Fibroblast of lung (primary cell): Measurements from ENCODE around the gene BARX2. TPM values are rescaled to one million over a fixed set of nuclear protein-coding genes. Genes with fewer than 3 reads are reported as not detected.
A peak's percentile ranks its signal among the peaks of the same experiment; 100 is the strongest.

Experiments
- DNase-seq, 2 donors: peaks; one replicate each; pipeline versions ENCODE4 v3.0.0 to v3.0.0-alpha.2; 2010; ENCODE audit warnings: low read depth in 2 of 2
- H2AFZ ChIP-seq: 2 replicates; pipeline ENCODE4 v1.5.1; 2012; ENCODE audit warnings: low read length, control low read depth, inconsistent platforms
- H3K27ac ChIP-seq: 2 replicates; pipeline ENCODE4 v1.5.1; 2011; ENCODE audit warnings: low read length, control low read depth; ENCODE audit not compliant: insufficient read depth
- H3K27me3 ChIP-seq: 2 replicates; pipeline ENCODE4 v1.5.1; 2011; ENCODE audit warnings: mild to moderate bottlenecking, low read length; ENCODE audit not compliant: control insufficient read depth, insufficient read depth
- H3K36me3 ChIP-seq: 2 replicates; pipeline ENCODE4 v1.5.1; 2011; ENCODE audit warnings: low read length; ENCODE audit not compliant: control insufficient read depth, insufficient read depth
- H3K4me1 ChIP-seq: 2 replicates; pipeline ENCODE4 v1.5.1; 2011; ENCODE audit warnings: low read length; ENCODE audit not compliant: control insufficient read depth, insufficient read depth; ENCODE audit errors: extremely low read depth
- H3K4me2 ChIP-seq: 2 replicates; pipeline ENCODE4 v1.5.1; 2011; ENCODE audit warnings: low read length, control low read depth; ENCODE audit not compliant: insufficient read depth; ENCODE audit errors: extremely low read depth
- H3K4me3 ChIP-seq, 4 experiments: fragments of 200-600 bp in 1 of 4; sonication (generic) in 1 of 4; replicated peaks in 1 of 4; 2 replicates each; pipeline ENCODE4 v1.5.1; 2011 to 2016; ENCODE audit warnings: low read length in 4 of 4, low read depth in 3 of 4, mild to moderate bottlenecking in 3 of 4, control low read depth in 2 of 4, inconsistent platforms in 1 of 4, mixed read lengths in 1 of 4; ENCODE audit not compliant: insufficient read depth in 1 of 4; ENCODE audit errors: control extremely low read depth in 1 of 4
- H3K79me2 ChIP-seq: 2 replicates; pipeline ENCODE4 v1.5.1; 2012; ENCODE audit warnings: mild to moderate bottlenecking, low read length, inconsistent platforms; ENCODE audit not compliant: control insufficient read depth, insufficient read depth
- H3K9ac ChIP-seq: 2 replicates; pipeline ENCODE4 v1.5.1; 2011; ENCODE audit warnings: mild to moderate bottlenecking, low read length, control low read depth; ENCODE audit not compliant: insufficient read depth
- H3K9me3 ChIP-seq: 2 replicates; pipeline ENCODE4 v1.5.1; 2012; ENCODE audit warnings: low read depth, low read length; ENCODE audit not compliant: control insufficient read depth, insufficient read depth
- H4K20me1 ChIP-seq: 2 replicates; pipeline ENCODE4 v1.5.1; 2011; ENCODE audit warnings: low read length; ENCODE audit not compliant: control insufficient read depth, insufficient read depth; ENCODE audit errors: extremely low read depth
- CTCF ChIP-seq, 2 donors: IDR thresholded peaks in 1 of 2; conservative IDR thresholded peaks in 1 of 2; 1 replicate in 1 of 2; 2 replicates in 1 of 2; pipeline ENCODE4 v1.5.1; 2011 to 2012; ENCODE audit warnings: low read length in 2 of 2, control low read depth in 1 of 2, inconsistent platforms in 1 of 2, low read depth in 1 of 2, mild to moderate bottlenecking in 1 of 2
- EZH2 ChIP-seq: IDR thresholded peaks from 2 replicates; pipeline ENCODE4 v1.5.1; 2012; ENCODE audit warnings: low read length, control low read depth, mild to moderate bottlenecking; ENCODE audit errors: missing control alignments
- polyA plus RNA-seq, 2 donors: library from polyadenylated mRNA; depleted of rRNA in 1 of 2; stranded (reverse) in 1 of 2; unstranded in 1 of 2; fragments of >200 nt; gene quantifications; 2 replicates each; pipeline ENCODE4 v1.2.1, GENCODE V29; 2011 to 2012; ENCODE audit warnings: missing spikeins in 1 of 2
- total RNA-seq: library from RNA; depleted of rRNA; stranded (reverse); fragments of >200 nt; gene quantifications from 2 replicates; pipeline ENCODE4 v1.2.1, GENCODE V29; 2014

Gene BARX2
- total and polyA plus RNA-seq, 2 donors (not counting 1 experiment from before 2014, with no cell fraction given): not detected

DNA sequence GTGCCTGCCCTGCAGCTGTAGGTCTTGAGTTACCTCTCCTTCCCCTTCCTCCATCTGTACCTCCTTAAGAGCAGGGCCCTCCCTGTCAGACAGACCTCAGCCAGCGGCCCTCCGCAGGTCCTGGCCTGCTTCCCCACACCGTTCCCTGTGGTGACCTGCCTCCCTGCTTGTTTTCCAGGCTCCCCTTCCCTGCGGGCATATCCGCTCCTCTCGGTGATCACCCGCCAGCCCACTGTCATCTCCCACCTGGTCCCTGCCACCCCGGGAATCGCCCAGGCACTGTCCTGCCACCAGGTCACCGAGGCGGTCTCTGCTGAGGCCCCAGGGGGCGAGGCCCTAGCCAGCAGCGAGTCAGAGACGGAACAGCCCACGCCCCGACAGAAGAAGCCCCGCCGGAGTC lies 60.9 kb downstream of the BARX2 start:
- H2AFZ ChIP-seq: no peak overlapping the region
- TF ChIP-seq EZH2 (no peak), CTCF (conservative IDR thresholded peaks at IDR 0.05 in 1 of 2, IDR thresholded peaks at IDR 0.05 in 1 of 2; ENCODE audit: low read depth in 1 of 2, low read length in 2 of 2) (no peak)
- no peaks in the 10 kb centered on the region for H4K20me1 ChIP-seq
- H3K4me1 ChIP-seq: no peaks in the 10 kb centered on the region
- no peaks in the 10 kb centered on the region for H3K27me3 ChIP-seq
- H3K4me2 ChIP-seq: no peak overlapping the region
- no peaks in the 10 kb centered on the region for H3K9me3 ChIP-seq
- H3K36me3 ChIP-seq: no peaks in the 10 kb centered on the region
- H3K4me3 ChIP-seq: no peak overlapping the region
- no peak overlapping the region for H3K9ac ChIP-seq
- no peak for DNase-seq
- H3K27ac ChIP-seq: no peak overlapping the region
- no peaks in the 10 kb centered on the region for H3K79me2 ChIP-seq

GRCh38 chr11:129440028-129440713 lies 64.5 kb downstream of the BARX2 start:
- TF ChIP-seq EZH2 (no peak), CTCF (conservative IDR thresholded peaks at IDR 0.05 in 1 of 2, IDR thresholded peaks at IDR 0.05 in 1 of 2; ENCODE audit: low read depth in 1 of 2, low read length in 2 of 2) (no peak)
- Histone ChIP-seq H3K9ac (no peak overlapping the region), H3K79me2 (no peaks in the 10 kb centered on the region), H3K4me1 (no peaks in the 10 kb centered on the region), H3K36me3 (no peaks in the 10 kb centered on the region), H3K27ac (no peak overlapping the region), H3K4me2 (no peak overlapping the region), H3K27me3 (no peaks in the 10 kb centered on the region), H3K4me3 (no peak overlapping the region), H4K20me1 (no peaks in the 10 kb centered on the region), H3K9me3 (no peaks in the 10 kb centered on the region), H2AFZ (no peak overlapping the region)
- DNase-seq: peak in 1 of 2 donors; percentile 49

DNA sequence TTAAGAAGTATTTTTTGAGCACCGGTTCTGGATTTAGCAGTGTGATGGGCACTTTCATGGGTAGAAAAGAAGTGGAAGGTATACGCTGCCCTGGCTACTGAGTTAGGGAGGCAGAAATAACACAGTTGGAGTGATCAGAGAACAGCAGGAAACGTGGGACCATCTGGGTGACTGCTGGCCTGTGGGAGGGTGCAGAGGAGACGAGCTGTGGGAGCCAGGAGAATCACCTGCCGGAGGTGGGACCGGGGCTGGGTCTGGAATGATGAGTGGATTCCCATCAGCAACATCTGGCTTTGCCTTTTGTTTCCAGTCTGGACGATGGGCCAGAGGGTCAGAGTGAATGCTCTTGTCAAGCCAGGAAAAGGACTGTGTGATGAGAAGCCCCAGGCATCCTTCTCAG lies 66.5 kb downstream of the BARX2 start:
- Histone ChIP-seq H2AFZ (no peak overlapping the region), H3K4me2 (no peak overlapping the region), H3K79me2 (no peaks in the 10 kb centered on the region), H3K4me1 (no peaks in the 10 kb centered on the region), H3K4me3 (no peak overlapping the region), H3K27me3 (no peaks in the 10 kb centered on the region), H3K9ac (no peak overlapping the region), H3K9me3 (no peaks in the 10 kb centered on the region), H3K36me3 (no peaks in the 10 kb centered on the region), H4K20me1 (no peaks in the 10 kb centered on the region), H3K27ac (no peak overlapping the region)
- no peak for DNase-seq
- no peak for TF ChIP-seq CTCF (conservative IDR thresholded peaks at IDR 0.05 in 1 of 2, IDR thresholded peaks at IDR 0.05 in 1 of 2; ENCODE audit: low read depth in 1 of 2, low read length in 2 of 2)
